Inflammatory macrophage (primary cell): ENCODE measurements around the gene TMEM271.

Experiments
- DNase-seq, 2 donors: peaks; one replicate each; pipeline ENCODE4 v3.0.0-alpha.2; 2020 to 2022

The TMEM271 gene

DNA sequence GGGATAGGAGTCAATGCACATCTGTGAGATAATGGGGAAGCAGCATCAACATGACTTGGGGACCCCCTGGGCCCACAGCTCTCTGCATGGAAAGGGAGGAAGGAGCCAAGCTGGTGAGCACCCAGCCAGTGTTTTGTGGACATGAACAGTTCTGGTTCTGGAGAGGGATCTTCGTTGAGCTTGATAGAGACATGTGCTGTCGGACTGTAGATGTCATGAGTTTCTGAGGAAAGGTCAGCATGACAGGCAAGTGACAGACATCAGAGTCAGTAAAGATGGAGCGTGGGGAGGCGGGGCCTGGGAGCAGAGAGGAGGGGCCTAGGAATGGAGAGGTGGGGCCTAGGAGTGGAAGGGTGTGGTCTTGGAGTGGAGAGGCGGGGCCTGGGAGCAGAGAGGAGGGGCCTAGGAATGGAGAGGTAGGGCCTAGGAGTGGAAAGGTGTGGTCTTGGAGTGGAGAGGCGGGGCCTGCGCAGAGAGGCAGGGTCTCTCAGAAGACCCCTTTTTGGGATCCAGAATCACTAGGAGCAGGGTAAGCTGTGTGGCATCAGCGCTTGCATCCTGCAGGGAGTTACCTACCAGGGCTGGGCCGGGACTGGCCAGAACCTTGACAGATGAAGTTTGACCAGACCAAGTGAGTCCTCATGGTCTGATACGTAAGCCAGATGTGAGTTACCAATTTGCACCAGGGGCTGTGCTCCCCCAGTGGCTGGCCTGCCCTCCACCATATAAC lies 43.3 kb downstream of the TMEM271 start:
- DNase-seq, result no peak

DNA sequence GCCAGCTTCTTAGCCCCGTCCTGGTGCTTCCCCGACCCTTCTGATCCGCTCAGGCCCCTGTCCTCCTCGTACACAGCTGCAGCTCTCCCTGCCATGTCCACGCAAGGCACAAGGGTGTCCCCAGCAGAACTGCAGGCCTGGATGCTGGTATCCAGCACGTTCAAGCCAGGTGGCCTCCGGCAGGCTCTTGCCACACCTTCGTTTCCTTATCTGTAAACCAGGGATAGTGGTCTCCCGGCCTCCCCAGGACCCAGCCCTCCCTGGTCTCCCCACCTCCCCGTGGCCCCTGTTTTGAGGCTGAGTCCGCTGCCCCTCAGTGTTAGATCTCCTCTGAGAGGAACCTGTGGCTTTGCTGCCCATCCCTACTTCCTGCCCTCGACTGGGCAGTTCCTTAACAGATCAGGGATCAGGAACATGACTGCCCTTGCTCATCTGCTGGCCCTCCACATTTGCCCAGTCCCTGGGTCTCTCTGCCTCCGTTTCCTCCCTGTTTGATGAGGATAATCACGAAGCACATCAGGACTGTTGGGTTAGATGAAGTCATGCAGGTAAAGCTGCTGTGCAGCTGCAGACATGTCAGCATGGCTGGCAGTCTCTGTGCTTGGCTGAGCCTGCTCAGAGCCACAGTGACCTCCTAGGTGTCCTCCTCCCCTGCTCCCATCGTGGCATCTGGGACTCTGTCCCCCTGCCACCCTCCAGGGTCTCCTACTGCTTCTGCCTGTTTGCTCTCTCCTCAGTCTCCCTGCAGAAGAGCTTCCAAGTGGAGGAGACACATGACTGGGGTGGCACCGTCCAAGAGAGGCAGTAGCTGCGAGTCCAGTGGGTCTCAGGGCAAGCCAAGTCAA lies 44.2 kb downstream of the TMEM271 start:
- no peak for DNase-seq

DNA sequence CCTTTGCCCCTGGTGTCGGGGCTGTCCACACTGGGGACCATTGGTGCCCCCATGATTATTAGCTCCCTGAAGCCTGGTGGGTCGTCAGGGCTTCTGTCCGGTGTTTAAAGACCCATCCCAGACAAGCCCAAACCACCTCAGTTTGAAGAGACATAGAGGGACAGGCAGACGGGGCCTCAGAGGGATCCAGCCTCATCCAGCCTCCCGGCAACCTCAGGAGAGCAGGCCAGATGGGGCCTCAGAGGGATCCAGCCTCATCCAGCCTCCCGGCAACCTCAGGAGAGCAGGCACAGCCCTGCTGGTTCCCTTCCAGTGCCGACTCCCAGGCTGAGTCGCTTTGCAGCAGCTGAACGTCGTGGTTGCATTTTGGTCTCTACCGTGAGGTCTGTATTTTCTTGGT lies 45.0 kb downstream of the TMEM271 start:
- no peak for DNase-seq

DNA sequence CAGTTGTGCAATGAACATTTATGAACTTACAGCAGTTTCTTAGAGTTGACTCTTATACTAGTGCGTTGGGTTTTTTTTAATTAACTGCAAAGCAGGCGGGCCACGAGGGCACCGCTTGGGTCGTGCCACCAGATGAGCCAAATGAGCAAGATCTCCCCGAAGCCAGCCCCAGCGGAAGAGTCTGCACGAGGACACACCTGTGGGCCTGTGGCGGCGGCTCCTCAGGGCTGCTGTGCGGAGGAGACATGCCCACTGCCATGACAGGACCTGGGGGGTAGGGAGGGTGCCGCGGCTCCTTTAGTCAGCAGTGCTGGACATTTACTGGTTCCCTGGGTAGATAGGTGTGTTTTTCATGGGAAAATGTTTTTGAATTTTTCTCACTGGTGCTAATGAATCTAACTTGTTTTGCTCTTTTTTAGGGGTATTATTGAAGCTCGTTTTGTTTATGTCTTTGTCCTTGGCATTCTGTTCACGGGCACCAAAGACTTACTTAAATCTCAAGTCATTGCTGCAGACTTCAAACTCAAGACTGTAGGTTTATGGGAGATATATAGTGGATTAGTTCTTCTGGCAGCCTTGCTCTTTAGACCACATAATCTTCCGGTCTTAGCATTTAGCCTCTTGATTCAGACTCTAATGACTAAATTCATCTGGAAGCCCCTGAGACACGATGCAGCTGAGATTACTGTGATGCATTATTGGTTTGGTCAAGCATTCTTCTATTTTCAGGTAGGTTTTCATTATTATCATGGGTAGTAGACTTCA lies 45.9 kb downstream of the TMEM271 start:
- no peak for DNase-seq

DNA sequence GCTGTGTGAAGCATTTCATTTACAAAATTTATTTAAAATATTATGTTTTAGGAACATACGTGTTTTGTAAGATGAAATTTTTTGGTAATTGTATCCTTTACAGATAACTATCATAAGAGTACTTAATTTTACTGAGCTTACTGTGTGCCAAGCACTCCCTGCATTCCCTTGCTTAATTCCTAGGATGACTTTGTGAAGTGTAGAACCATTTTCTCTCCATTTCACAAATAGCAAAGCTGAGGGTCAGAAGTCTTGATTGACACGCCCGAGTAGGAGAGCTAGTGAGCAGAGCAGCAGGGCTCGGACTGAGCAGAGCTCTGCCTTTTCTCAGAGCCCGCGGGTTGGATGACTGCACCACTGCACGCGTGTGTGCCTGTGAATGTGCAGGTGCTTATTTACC lies 46.5 kb downstream of the TMEM271 start:
- DNase-seq, result no peak

DNA sequence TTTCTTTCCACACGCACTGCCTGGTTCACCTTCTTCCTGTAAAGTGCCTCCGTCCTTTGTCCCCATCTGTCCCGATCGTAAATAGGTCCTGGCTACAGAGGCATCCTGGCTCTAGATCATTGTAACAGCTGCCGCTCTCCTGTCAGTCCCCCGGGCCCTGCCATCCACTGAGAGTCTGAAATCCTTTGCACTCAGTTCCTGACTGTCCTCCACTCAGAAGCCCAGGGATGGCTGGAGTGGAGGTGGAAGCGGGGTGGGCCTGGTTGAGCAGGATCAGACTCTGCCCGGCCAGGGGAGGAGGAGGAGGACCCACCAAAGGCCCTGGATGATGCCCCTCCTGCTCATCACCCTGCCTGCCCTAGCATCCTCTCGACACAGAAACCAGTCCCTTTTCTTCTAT lies 47.3 kb downstream of the TMEM271 start:
- no peak for DNase-seq

DNA sequence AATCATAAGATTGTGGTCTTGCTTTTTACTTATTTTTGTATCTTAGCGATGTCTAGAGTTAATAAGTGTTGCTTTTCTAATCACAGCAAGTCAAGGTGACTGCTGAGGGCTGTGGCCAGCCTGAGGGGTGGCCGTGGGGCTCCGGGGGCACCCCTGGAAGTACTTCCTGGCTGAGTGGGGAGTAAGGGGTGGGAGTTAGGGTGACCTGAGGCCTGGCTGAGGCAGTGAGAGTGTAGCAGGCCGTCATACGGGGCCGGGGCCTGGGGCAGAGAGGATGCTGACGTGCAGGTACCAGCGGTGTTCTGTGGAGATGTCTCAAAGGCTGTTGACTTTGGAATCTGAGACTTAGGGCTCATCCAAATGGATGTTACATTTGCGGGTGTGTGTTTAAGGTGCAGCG lies 47.8 kb downstream of the TMEM271 start:
- DNase-seq, result no peak

DNA sequence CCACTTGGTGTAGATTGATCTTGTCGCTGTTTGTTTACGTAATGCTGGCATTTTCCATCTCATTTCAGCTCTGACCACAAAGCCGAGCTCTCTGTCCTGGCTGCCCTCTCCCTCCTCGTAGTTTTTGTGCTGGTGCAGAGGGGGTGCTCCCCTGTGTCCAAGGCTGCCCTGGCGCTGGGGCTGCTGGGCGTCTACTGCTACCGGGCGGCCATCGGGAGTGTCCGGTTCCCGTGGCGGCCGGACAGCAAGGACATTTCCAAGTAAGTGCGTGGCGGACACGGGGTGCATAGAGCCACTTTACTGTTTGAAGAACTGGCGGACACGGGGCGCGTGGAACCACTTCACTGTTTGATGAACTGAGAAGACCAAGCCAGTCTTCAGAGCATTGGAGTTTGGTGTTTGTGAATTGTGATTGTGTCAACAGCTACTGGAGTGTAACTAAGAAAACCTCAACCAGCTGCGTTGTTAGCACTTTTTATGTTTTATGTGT lies 49.1 kb downstream of the TMEM271 start:
- no peak for DNase-seq

DNA sequence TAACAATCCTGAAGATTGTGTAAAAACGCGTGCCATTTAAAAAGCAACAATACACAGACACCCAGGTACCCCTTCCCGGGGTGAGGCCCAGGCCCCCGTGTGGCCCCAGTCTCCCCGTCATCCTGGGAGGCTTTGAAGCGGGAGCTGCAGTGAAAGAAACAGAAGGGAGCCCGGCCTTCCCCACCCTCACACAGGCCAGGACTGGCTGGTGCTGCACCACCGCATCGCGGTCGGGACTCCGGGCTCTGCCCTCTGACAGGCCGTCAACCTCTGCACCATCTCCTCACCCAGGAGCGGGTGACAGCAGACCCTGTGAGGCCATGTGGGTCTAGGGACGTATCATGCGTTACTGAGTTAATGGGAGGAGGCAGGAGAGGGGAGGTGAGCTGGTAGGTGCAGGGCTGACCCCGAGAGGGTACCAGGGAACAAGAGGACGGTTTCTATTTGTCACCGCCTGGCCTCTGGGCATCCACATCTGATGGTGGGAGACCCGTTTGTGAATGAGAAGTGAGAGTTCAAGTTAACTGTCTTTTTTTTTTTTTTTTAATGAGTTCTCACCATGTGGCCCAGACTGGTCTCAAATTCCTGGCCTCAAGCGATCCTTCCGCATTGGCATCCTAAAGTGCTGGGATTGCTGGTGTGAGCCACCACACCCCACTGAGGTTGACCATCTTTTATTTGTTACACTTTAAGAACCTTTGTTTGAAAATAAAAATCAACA lies 49.7 kb downstream of the TMEM271 start:
- no peak for DNase-seq

DNA sequence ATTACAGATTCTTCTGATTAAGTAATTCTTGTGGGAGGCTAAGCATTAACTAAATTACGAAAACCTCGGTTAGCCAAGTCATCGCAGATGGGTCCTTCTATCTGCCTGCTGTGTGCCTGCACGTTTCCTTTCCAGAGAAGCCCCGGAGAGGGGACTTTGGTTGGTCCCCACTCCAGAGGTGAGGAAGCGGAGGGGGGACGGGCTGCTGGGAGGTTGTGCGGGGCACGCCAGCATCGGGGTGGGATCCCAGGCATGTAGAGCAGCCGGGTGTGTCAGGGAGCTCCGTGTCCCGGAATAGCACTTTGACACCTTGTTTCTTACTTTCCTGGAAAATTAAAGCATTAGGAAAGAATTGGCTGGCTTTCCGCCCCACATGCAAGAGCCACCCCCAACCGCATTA lies 50.4 kb downstream of the TMEM271 start:
- no peak for DNase-seq

DNA sequence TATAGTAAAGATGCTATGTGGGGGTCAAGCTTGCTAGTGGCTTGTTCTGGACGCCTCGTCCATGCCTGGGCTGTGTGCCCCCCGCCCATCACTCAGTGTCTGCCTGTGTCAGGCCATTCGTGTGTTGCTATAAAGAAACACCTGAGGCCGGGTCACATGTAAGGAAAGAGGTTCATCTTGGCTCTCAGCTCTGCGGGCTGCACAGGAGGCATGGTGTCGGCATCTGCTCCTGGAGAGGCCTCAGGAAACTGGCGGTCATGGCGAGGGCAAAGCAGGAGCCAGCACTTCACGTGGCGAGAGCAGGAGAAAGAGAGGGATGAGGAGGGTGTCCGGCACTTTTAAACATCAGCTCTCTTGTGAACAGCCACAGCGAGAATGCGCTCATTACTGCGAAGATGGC lies 51.9 kb downstream of the TMEM271 start:
- DNase-seq, result no peak
